Measurements from ENCODE around the gene NKAIN4.

NKAIN4 gene

DNA sequence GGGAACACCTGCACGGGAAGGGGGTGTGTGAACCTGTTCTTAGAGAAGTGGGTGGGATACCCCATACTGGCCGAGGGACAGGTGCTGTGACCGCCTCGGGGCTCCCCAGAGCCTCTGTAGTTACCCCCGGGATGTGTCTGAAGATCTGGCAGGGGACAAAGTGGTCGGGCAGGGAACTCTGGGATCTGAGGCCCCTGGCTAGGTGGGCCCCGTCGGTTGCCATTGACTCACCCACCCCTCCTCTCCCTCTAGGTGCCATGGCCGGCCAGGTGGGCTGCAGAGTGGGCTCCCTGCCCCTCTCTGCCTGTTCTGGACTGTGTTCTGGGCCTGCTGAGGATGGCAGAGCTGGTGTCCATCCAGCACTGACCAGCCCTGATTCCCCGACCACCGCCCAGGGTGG is 14.3 kb downstream of the NKAIN4 start:
- H3K4me3 ChIP-seq (replicated peaks in 1 of 2; ENCODE audit: low read depth in 2 of 2, low read length in 2 of 2) = no peak overlapping the region
- no peak for DNase-seq (ENCODE audit: low read depth in 2 of 2)
- no peak for TF ChIP-seq CTCF (IDR thresholded peaks at IDR 0.05; ENCODE audit: low read depth, low read length)

DNA sequence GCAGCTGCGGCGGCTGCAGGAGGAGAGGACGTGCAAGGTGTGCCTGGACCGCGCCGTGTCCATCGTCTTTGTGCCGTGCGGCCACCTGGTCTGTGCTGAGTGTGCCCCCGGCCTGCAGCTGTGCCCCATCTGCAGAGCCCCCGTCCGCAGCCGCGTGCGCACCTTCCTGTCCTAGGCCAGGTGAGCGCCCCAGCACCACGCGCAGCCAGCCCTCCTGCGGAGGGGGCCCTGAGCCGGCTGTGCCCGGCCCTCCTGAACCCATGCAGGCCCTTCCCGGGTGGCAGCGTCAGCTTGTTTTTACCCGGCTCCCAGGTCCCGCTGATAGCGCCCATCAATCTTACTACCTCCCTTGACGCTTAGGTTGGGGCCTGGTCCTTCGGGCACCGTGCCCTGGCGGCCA is 14.8 kb downstream of the NKAIN4 start:
- no peak for TF ChIP-seq CTCF (IDR thresholded peaks at IDR 0.05; ENCODE audit: low read depth, low read length)
- DNase-seq (ENCODE audit: low read depth in 2 of 2) = no peak

DNA sequence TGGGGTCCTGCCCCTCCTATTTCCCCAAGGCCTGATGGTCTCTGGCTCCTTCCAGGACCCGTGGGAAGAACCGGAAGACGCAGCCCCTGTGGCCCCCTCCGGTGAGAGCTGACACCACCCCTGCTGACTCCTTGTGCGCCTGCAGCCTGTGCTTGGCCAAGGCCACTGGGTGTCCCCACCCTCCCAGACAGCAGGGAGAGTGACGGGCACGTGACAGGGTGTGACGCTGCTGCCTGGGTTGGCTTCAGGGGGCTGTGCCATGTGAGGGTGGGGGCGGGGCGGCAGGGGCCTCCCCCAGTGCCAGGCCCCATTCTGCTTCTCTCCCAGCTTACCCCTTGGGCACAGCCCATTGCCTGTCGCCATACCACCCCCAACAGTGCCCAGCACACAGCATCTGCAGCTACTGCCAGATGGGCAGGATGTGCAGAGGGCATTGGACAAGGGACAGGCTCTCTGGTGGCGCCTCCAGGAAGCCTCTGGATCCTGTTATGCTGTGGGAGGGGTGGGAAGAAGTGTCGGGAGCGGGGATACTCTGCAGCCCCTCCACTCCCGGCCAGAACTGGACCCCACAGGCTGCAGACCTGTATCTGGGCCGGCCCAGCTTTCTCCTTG is 15.6 kb downstream of the NKAIN4 start:
- no peak for DNase-seq (ENCODE audit: low read depth in 2 of 2)
- TF ChIP-seq CTCF (IDR thresholded peaks at IDR 0.05; ENCODE audit: low read depth, low read length) = no peak
- no peak overlapping the region for H3K4me3 ChIP-seq (replicated peaks in 1 of 2; ENCODE audit: low read depth in 2 of 2, low read length in 2 of 2)

More for the DNA sequence above, 14.8 kb downstream of the NKAIN4 start:
- H3K4me3 ChIP-seq (replicated peaks in 1 of 2; ENCODE audit: low read depth in 2 of 2, low read length in 2 of 2) = no peak overlapping the region

GRCh38 chr20:63238031-63238430 is 16.2 kb downstream of the NKAIN4 start:
- H3K4me3 ChIP-seq (replicated peaks in 1 of 2; ENCODE audit: low read depth in 2 of 2, low read length in 2 of 2) = no peak overlapping the region
- DNase-seq (ENCODE audit: low read depth in 2 of 2) = no peak

GRCh38 chr20:63236116-63236837 is 18.0 kb downstream of the NKAIN4 start:
- DNase-seq (ENCODE audit: low read depth in 2 of 2) = no peak
- H3K4me3 ChIP-seq (replicated peaks in 1 of 2; ENCODE audit: low read depth in 2 of 2, low read length in 2 of 2) = no peak overlapping the region
- TF ChIP-seq CTCF (IDR thresholded peaks at IDR 0.05; ENCODE audit: low read depth, low read length) = no peak

More at GRCh38 chr20:63238031-63238430, 16.2 kb downstream of the NKAIN4 start:
- no peak for TF ChIP-seq CTCF (IDR thresholded peaks at IDR 0.05; ENCODE audit: low read depth, low read length)

DNA sequence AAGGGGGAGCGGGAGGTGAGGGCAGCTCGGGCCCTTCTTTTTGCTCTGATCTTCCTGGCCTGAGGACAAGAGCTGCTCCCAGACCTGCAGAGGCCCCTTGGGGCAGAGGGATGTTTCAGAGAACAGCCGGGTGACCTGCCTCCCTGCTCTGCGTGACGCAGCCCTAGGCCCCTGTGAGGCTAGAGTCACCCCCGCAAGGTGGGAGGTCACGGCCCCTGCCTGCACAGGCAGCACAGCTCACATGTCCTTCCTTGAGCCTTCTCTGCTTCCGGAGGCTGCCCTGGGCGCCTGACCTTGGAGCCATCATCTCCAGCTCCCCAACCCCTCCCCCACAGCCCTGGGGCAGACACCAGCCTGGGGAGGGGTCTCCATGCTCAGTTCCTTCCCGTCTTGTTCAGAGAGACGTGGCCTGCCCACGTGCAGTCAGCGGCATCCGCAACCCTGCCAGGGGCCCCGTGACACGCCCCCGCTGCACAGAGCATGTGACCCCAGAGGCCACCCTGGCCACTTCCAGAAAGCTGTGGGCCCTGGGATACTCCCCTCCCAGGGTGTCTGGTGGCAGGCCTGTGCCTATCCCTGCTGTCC is 18.8 kb downstream of the NKAIN4 start, which contains the start of gene BIRC7:
TSS of gene BIRC7 (plus strand) at position 507 of the 585 bp plus-strand sequence. CDS start 192 bp downstream, outside the sequence.
- no peak for DNase-seq (ENCODE audit: low read depth in 2 of 2)
- TF ChIP-seq CTCF (IDR thresholded peaks at IDR 0.05; ENCODE audit: low read depth, low read length) = no peak
- no peak within 1 kb of the TSS for H3K4me3 ChIP-seq (replicated peaks in 1 of 2; ENCODE audit: low read depth in 2 of 2, low read length in 2 of 2)

Data from cardiac fibroblast (primary cell).